ENCODE measurements around the gene LRRC1.

DNA sequence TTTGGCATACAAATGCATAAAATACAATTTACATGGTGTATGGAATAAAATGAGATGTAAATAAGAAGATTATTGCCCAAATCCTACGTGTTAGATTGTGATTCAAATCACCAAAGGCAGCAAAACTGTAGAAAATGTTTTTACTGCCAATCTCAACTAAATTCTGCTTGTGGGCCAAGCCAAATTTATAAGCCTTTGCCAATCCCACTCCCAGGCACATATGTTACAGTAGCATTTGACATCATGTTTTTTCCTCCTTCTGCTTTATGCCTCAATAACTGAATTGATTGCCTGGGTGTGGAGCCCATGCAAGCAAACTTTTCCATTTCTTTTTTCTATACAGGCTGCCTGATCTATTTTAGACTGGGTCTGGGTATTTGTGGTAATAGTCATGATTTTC, 36.3 kb upstream of the LRRC1 start:
- TF ChIP-seq POLR2A (IDR thresholded peaks at IDR 0.05; ENCODE audit: low read depth): no peak
- no peak for TF ChIP-seq POLR2AphosphoS5 (IDR thresholded peaks at IDR 0.05)
- TF ChIP-seq, protein P1, sequence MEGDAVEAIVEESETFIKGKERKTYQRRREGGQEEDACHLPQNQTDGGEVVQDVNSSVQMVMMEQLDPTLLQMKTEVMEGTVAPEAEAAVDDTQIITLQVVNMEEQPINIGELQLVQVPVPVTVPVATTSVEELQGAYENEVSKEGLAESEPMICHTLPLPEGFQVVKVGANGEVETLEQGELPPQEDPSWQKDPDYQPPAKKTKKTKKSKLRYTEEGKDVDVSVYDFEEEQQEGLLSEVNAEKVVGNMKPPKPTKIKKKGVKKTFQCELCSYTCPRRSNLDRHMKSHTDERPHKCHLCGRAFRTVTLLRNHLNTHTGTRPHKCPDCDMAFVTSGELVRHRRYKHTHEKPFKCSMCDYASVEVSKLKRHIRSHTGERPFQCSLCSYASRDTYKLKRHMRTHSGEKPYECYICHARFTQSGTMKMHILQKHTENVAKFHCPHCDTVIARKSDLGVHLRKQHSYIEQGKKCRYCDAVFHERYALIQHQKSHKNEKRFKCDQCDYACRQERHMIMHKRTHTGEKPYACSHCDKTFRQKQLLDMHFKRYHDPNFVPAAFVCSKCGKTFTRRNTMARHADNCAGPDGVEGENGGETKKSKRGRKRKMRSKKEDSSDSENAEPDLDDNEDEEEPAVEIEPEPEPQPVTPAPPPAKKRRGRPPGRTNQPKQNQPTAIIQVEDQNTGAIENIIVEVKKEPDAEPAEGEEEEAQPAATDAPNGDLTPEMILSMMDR (IDR thresholded peaks at IDR 0.05): no peak

Data from esophagus muscularis mucosa (tissue), 3 donors.